Spinal cord (tissue), 10 donors: ENCODE data around the gene TRERF1. TPM values are rescaled to one million over a fixed set of nuclear protein-coding genes. Genes with fewer than 3 reads are reported as not detected.
"Not testable (repeated sequence)": the region's sequence is repeated elsewhere in the genome, so short reads cannot be mapped to it uniquely, and the experiment has no call there.

Experiments
- DNase-seq, 6 donors: peaks; one replicate each; pipeline versions ENCODE4 v3.0.0 to v3.0.0-alpha.2; 2013 to 2015; ENCODE audit warnings: low spot score in 6 of 6, low read depth in 4 of 6
- H3K27ac ChIP-seq: one replicate; pipeline ENCODE4 v1.5.1; 2013; ENCODE audit warnings: low read depth, low read length, control low read depth
- H3K27me3 ChIP-seq: one replicate; pipeline ENCODE4 v1.6.1; 2013; ENCODE audit warnings: low read length; ENCODE audit not compliant: control insufficient read depth, insufficient read depth
- H3K36me3 ChIP-seq: one replicate; pipeline ENCODE4 v1.6.1; 2013; ENCODE audit warnings: low read length; ENCODE audit not compliant: control insufficient read depth, insufficient read depth
- H3K4me1 ChIP-seq: one replicate; pipeline ENCODE4 v1.6.1; 2013; ENCODE audit warnings: low read length; ENCODE audit not compliant: control insufficient read depth, insufficient read depth
- H3K4me3 ChIP-seq: one replicate; pipeline ENCODE4 v1.5.1; 2013; ENCODE audit warnings: low read depth, low read length, control low read depth
- H3K9me3 ChIP-seq: one replicate; pipeline ENCODE4 v1.6.1; 2013; ENCODE audit warnings: low read length; ENCODE audit not compliant: control insufficient read depth, insufficient read depth
- WGBS: methylation state at CpG from one replicate; pipeline ENCODE4 v1.1.5; 2013; ENCODE audit warnings: missing lambda C conversion rate; ENCODE audit not compliant: insufficient coverage; 5-methylcytosine and 5-hydroxymethylcytosine counted together
- polyA plus RNA-seq, 2 donors: library from polyadenylated mRNA; unstranded; fragments of 120-200 nt; gene quantifications; one replicate each; pipeline ENCODE4 v1.2.1, GENCODE V29; 2013; ENCODE audit not compliant: insufficient read length in 2 of 2
- total RNA-seq, 2 donors: library from RNA; depleted of rRNA in 1 of 2; stranded (reverse); fragments of 120-200 nt in 1 of 2; fragments of >200 nt in 1 of 2; gene quantifications; one replicate each; pipeline versions ENCODE4 v1.2.3 to v1.2.4, GENCODE V29; 2013 to 2014
- donor health status: healthy.

The TRERF1 gene
- total and polyA plus RNA-seq, 4 donors: 4.8 to 9.4 (median 7.4) TPM

GRCh38 chr6:42452171-42453030, 675 bp upstream of the TRERF1 start:
- Histone ChIP-seq H3K4me3 (peak overlapping the region; percentile 91), H3K36me3 (no peaks in the 10 kb centered on the region), H3K9me3 (no peaks in the 10 kb centered on the region), H3K27me3 (no peaks in the 10 kb centered on the region), H3K4me1 (peaks cover 27% of the 10 kb centered on the region), H3K27ac (peak overlapping the region; percentile 96)
- peak in 2 of 6 donors; percentile 58 to 93 for DNase-seq
- WGBS: under 1% methylated on average over 67 of the region's 78 CpGs

DNA sequence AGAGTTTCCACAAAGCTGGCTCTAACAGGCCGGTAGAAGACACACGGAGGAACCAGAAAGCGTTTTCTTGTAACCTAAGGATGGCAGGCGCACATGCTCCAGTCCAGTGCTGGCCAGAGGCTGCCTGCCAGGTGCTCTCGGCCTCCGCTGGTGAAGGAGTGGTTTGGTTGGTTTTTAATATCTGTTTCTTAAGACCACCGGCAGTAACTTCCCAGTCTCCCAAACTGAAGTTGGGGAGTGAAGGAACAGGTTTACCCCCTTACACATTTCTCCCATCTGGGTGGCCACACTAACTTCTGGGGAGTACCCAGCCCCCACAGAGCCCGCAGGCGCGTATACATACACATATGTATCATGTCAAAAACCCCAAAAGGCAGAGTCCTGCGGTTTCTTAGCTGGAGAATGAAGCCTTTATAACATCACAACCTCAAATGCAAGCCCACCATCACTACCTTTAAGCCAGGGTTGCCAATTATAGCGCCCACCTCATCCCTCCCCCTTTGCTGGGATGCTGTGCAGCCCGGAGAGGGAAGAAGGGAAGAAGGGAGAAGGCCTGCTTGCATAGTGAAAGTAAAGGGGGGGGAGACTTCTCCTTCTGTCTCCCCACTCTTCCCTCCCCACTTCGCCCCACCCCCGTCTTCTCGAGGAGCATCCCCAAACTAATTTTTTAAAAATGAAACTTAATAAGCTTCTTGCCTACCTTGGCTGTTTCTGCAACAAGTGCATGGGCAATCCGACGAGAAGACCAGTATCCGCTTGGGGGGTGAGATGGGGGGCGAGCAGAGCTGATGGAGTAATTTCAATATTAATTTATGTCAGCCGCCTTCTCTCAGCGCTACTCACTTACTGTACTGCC, 1.0 kb downstream of the TRERF1 start:
- Histone ChIP-seq H3K27ac (peak overlapping the region; percentile 84), H3K4me1 (peaks cover 27% of the 10 kb centered on the region), H3K9me3 (no peaks in the 10 kb centered on the region), H3K27me3 (no peaks in the 10 kb centered on the region), H3K4me3 (peak overlapping the region; percentile 91), H3K36me3 (no peaks in the 10 kb centered on the region)
- 0% methylated on average over 10 of the region's 22 CpGs for WGBS
- peak in 2 of 6 donors; percentile 44 to 56 for DNase-seq

DNA sequence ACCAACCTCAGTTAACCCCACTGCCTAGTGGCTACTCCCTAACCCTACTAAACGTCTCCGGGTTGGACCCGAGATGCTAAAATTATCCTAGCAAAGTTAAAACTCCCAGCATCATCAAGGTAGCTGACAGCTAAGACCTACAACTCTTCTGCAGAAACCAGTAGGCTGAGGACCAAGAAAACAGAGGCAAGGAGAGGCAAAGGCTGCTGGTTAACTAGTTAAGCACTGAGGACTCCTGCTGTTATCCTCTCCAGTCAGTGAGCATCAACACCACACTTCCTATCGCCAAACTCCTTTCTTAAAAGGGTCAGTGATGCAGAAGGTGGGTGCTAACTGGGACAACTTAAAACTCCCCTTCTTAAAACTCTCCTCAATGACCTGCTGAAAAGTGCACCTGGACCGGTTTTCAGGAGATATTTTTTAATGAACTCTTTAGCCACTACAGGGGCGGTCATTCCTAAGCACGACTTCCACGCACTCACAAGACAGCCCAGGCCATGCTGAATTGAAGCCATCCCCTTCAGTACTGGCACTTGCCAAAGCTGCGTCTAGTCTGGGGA, 1.7 kb downstream of the TRERF1 start:
- WGBS: 10% methylated on average over 8 of the region's 9 CpGs

DNA sequence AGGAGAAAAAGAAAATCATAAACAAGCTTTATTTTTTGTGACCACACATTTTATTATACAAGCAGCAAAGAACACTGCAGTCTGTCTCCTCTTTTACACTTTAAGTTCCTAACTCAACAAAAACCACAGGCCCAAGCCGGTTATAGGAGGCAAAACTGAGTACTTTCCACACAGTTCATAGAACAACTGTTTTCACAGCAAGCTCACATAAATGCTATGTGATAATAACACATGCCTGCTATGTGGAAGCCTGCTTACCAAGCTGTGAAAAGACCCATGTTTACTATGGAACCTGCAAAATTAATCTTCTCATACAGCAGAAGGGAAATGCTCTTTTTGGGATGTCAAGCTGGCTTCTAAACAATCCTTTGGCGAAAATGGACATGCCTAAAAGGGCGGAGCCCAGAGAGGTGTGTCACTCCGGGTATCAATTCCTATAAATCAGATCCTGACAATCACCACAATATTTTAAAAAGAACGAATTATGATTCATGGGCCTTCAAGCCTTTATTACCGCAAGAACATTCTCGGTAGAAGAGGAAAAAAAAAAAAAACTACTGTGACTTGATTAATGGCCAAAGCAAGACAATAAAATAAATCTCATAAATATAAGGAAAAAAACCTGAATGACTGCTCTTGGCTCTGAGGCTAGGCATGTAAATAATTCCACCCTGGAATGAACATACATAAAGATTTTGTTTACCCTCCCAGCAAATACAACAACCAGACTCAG, 2.6 kb downstream of the TRERF1 start:
- peaks cover 27% of the 10 kb centered on the region for H3K4me1 ChIP-seq
- WGBS: 28% methylated on average over 2 of the region's 7 CpGs
- peak in 1 of 6 donors; percentile 63 for DNase-seq
- no peaks in the 10 kb centered on the region for H3K36me3 ChIP-seq
- H3K4me3 ChIP-seq: peak overlapping the region; percentile 91
- H3K27ac ChIP-seq: no peak overlapping the region
- no peaks in the 10 kb centered on the region for H3K27me3 ChIP-seq
- H3K9me3 ChIP-seq: no peaks in the 10 kb centered on the region

More for the DNA sequence above, 1.7 kb downstream of the TRERF1 start:
- H3K9me3 ChIP-seq: no peaks in the 10 kb centered on the region
- DNase-seq: peak in 2 of 6 donors; percentile 20 to 38
- H3K27ac ChIP-seq: peak overlapping the region; percentile 84
- H3K4me3 ChIP-seq: peak overlapping the region; percentile 91
- H3K36me3 ChIP-seq: no peaks in the 10 kb centered on the region
- peaks cover 27% of the 10 kb centered on the region for H3K4me1 ChIP-seq
- no peaks in the 10 kb centered on the region for H3K27me3 ChIP-seq

GRCh38 chr6:42448391-42448790, 3.3 kb downstream of the TRERF1 start:
- no peak for DNase-seq
- H3K27me3 ChIP-seq: no peaks in the 10 kb centered on the region
- H3K27ac ChIP-seq: no peak overlapping the region
- 88% methylated on average over 5 of the region's 5 CpGs for WGBS
- no peak overlapping the region for H3K4me3 ChIP-seq
- no peaks in the 10 kb centered on the region for H3K9me3 ChIP-seq
- H3K36me3 ChIP-seq: no peaks in the 10 kb centered on the region
- H3K4me1 ChIP-seq: peaks cover 20% of the 10 kb centered on the region

DNA sequence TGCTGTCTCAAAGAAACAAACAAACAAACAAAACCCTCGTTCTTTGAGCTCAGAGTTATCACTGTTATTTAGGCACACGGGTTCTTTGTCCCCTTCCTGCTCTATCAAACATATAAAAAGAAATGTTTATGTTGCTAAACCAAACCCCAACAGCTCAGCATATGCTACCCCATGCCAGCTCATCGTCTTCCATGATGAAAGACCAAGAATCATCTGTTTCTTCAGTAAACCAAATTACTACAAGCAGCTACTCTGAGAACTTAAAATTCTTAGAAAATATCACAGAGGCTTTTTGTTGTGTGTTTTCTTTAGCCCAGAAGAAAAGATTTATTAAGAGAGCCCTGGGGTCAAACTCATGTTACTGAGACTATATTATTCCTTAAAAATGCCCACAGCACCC, 4.7 kb downstream of the TRERF1 start:
- H3K9me3 ChIP-seq: no peaks in the 10 kb centered on the region
- no peak overlapping the region for H3K27ac ChIP-seq
- H3K36me3 ChIP-seq: no peaks in the 10 kb centered on the region
- peaks cover 17% of the 10 kb centered on the region for H3K4me1 ChIP-seq
- no peak for DNase-seq
- no peaks in the 10 kb centered on the region for H3K27me3 ChIP-seq
- H3K4me3 ChIP-seq: no peak overlapping the region
- WGBS: no CpG with 5 or more reads among the region's 3 CpGs

DNA sequence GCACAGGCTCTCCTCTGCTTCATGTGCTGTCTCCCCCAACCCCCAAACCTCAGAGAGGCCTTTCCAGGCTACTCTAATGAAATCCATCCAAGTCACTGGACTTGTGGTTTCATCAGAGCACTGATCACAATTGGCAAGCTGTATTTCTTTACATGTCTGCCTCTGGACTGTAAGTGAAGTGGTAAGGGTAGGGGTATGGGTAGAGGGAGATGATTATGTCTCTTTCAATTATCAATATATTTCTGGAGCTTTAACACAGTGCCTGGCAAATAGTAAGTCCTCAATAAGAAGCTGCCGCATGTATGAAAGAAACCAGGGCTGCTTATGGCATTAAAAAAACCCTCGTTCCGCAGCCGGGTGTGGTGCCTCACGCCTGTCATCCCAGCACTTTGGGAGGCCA, 5.4 kb downstream of the TRERF1 start:
- peaks cover 23% of the 10 kb centered on the region for H3K4me1 ChIP-seq
- no peak overlapping the region for H3K4me3 ChIP-seq
- no peak for DNase-seq
- H3K27me3 ChIP-seq: no peaks in the 10 kb centered on the region
- WGBS: 93% methylated on average over 5 of the region's 5 CpGs
- no peaks in the 10 kb centered on the region for H3K36me3 ChIP-seq
- no peaks in the 10 kb centered on the region for H3K9me3 ChIP-seq
- no peak overlapping the region for H3K27ac ChIP-seq

GRCh38 chr6:42445955-42446354, 5.8 kb downstream of the TRERF1 start:
- H3K27ac ChIP-seq, H3K9me3 ChIP-seq, DNase-seq, H3K27me3 ChIP-seq, H3K4me3 ChIP-seq, H3K36me3 ChIP-seq: not testable (repeated sequence)
- 94% methylated on average over 4 of the region's 7 CpGs for WGBS
- peaks cover 27% of the 10 kb centered on the region for H3K4me1 ChIP-seq
